ENCODE data around the gene PARVG. TPM values are rescaled to one million over a fixed set of nuclear protein-coding genes. Genes with fewer than 3 reads are reported as not detected.

The PARVG gene
- total RNA-seq, 1 experiment from 2014 or later: 1.3 TPM

DNA sequence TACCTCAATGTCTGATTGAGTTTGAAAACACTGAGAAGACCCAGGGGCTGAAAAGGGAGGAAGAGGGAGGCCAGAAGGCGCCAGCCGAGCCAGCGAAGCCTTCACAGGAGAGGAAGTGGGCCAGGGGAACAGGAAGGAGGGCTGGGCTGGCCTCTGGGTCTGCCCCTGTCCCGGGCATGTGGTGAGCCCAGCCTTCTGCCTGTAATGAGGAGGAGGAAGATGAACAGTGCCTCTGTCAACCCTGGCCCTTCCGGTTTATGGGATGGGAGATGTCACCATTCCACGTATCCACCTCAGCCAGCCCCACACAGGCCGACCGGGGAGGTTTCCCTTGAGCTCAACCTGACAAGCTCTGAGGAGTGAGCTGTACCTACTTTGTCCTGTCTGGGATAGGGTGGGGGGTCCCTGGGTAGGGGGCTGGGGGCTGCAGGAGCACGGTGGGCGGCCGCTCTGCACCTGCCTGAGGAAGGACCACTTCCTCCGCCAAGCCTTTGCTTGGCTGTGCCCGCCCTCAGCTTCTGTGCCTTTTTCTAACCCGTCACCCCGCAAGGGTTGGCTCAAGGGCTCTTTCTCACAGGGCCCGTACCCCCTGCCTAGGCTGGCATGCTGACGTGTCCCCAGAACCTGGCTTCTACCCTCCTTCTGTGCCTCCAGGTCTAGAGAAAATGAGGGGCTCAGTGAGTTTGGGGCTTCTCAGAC is 2.0 kb downstream of the PARVG start:
- no peaks in the 10 kb centered on the region for H3K36me3 Mint-ChIP-seq (ENCODE audit: insufficient read depth in 1 of 3, low read depth in 3 of 3)
- Histone ChIP-seq H4K5ac (ENCODE audit: insufficient read length, low read depth, low read length) (no peak overlapping the region), H2BK20ac (ENCODE audit: low read depth, low read length, poor library complexity, severe bottlenecking) (no peak overlapping the region), H3T11ph (ENCODE audit: low read length) (no peak overlapping the region), H3K23ac (ENCODE audit: insufficient read length, low read depth, low read length) (no peak overlapping the region), H4K91ac (ENCODE audit: insufficient read length, low read depth, low read length) (no peak overlapping the region), H2BK15ac (ENCODE audit: low read depth, low read length) (no peak overlapping the region), H2BK5ac (ENCODE audit: insufficient read length, low read length) (no peak overlapping the region), H3K9me3 (ENCODE audit: control insufficient read depth, low read depth, low read length) (no peaks in the 10 kb centered on the region), H3K4me2 (ENCODE audit: insufficient read depth, insufficient read length, low read length) (no peak overlapping the region), H3K79me2 (ENCODE audit: insufficient read depth, low read length) (no peaks in the 10 kb centered on the region), H2BK120ac (ENCODE audit: low read depth, low read length, poor library complexity, severe bottlenecking) (no peak overlapping the region), H3K4me1 (ENCODE audit: insufficient read depth, low read length) (no peaks in the 10 kb centered on the region), H3K9ac (ENCODE audit: extremely low read depth, insufficient read length, low read length) (no peak overlapping the region), H3K79me1 (ENCODE audit: insufficient read depth, low read depth, low read length, poor library complexity, severe bottlenecking) (no peaks in the 10 kb centered on the region), H2BK12ac (ENCODE audit: insufficient read length, low read depth, low read length) (no peak overlapping the region), H3K56ac (ENCODE audit: insufficient read length, low read depth, low read length) (no peak overlapping the region), H4K8ac (replicated peaks; ENCODE audit: insufficient read length, low read depth, low read length) (no peak overlapping the region), H3K23me2 (ENCODE audit: insufficient read length, low read depth, low read length, poor library complexity, severe bottlenecking) (no peaks in the 10 kb centered on the region), H3K27me3 (ENCODE audit: insufficient read depth, low read length) (no peaks in the 10 kb centered on the region), H3K14ac (ENCODE audit: insufficient read depth, low read length) (no peak overlapping the region), H2AFZ (ENCODE audit: low read length) (no peak overlapping the region), H4K20me1 (ENCODE audit: control insufficient read depth, insufficient read depth, insufficient read length) (no peaks in the 10 kb centered on the region), H3K18ac (ENCODE audit: insufficient read length, low read depth, low read length) (no peak overlapping the region), H3K4ac (ENCODE audit: low read depth, low read length) (no peak overlapping the region), H2AK5ac (ENCODE audit: insufficient read length, low read length) (no peak overlapping the region), H3K27ac (ENCODE audit: insufficient read length, low read depth, low read length) (no peak overlapping the region)
- TF ChIP-seq, protein P1, sequence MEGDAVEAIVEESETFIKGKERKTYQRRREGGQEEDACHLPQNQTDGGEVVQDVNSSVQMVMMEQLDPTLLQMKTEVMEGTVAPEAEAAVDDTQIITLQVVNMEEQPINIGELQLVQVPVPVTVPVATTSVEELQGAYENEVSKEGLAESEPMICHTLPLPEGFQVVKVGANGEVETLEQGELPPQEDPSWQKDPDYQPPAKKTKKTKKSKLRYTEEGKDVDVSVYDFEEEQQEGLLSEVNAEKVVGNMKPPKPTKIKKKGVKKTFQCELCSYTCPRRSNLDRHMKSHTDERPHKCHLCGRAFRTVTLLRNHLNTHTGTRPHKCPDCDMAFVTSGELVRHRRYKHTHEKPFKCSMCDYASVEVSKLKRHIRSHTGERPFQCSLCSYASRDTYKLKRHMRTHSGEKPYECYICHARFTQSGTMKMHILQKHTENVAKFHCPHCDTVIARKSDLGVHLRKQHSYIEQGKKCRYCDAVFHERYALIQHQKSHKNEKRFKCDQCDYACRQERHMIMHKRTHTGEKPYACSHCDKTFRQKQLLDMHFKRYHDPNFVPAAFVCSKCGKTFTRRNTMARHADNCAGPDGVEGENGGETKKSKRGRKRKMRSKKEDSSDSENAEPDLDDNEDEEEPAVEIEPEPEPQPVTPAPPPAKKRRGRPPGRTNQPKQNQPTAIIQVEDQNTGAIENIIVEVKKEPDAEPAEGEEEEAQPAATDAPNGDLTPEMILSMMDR (conservative IDR thresholded peaks at IDR 0.05): no peak
- no CpG with 5 or more reads among the region's 17 CpGs for WGBS (ENCODE audit: extremely low coverage, insufficient read length, low lambda C conversion rate)
- H3K4me3 Mint-ChIP-seq: no peak overlapping the region
- no peak for DNase-seq
- no peak overlapping the region for H3K27ac Mint-ChIP-seq
- H3K4me1 Mint-ChIP-seq: peaks cover 14 to 23% of the 10 kb centered on the region in 2 experiments
- H3K9me3 Mint-ChIP-seq: no peaks in the 10 kb centered on the region
- H3K27me3 Mint-ChIP-seq (ENCODE audit: low read depth): peaks cover 2% of the 10 kb centered on the region; the same call in 1 of the 2 replicates

Data from H9 (cell line).